ENCODE measurements around the gene CDK2.

GRCh38 chr12:55955344-55955743, 11.3 kb upstream of the CDK2 start:
- TF ChIP-seq MAX (IDR thresholded peaks at IDR 0.05; ENCODE audit: low read depth) = no peak
- TF ChIP-seq, protein P1, sequence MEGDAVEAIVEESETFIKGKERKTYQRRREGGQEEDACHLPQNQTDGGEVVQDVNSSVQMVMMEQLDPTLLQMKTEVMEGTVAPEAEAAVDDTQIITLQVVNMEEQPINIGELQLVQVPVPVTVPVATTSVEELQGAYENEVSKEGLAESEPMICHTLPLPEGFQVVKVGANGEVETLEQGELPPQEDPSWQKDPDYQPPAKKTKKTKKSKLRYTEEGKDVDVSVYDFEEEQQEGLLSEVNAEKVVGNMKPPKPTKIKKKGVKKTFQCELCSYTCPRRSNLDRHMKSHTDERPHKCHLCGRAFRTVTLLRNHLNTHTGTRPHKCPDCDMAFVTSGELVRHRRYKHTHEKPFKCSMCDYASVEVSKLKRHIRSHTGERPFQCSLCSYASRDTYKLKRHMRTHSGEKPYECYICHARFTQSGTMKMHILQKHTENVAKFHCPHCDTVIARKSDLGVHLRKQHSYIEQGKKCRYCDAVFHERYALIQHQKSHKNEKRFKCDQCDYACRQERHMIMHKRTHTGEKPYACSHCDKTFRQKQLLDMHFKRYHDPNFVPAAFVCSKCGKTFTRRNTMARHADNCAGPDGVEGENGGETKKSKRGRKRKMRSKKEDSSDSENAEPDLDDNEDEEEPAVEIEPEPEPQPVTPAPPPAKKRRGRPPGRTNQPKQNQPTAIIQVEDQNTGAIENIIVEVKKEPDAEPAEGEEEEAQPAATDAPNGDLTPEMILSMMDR (IDR thresholded peaks at IDR 0.05) = no peak
- TF ChIP-seq FOSL2 (IDR thresholded peaks at IDR 0.05; ENCODE audit: borderline replicate concordance, low read depth) = no peak
- no peak for TF ChIP-seq TAF1 (IDR thresholded peaks at IDR 0.05; ENCODE audit: borderline replicate concordance, low read depth, low read length)
- no peak for TF ChIP-seq FOXJ3 (CRISPR knock-in tag; IDR thresholded peaks at IDR 0.05)
- no peak for TF ChIP-seq CHD2 (IDR thresholded peaks at IDR 0.05; ENCODE audit: low read length, partially characterized antibody)
- no peak for TF ChIP-seq ZBTB33 (IDR thresholded peaks at IDR 0.05; ENCODE audit: borderline replicate concordance, low read depth)
- no peak for TF ChIP-seq GABPA (IDR thresholded peaks at IDR 0.05; ENCODE audit: low read depth)
- TF ChIP-seq REST (IDR thresholded peaks at IDR 0.05; ENCODE audit: low read depth, low read length) = no peak
